Choroid plexus epithelial cell (primary cell): ENCODE results near the gene NCKAP5.

Source experiments
- DNase-seq: peaks from one replicate; pipeline ENCODE4 v3.0.0-alpha.2; 2010; ENCODE audit warnings: low read depth
- H3K4me3 ChIP-seq: 2 replicates; pipeline ENCODE4 v1.5.1; 2011; ENCODE audit warnings: low read depth, mild to moderate bottlenecking, control low read depth, low read length, moderate library complexity
- TF ChIP-seq, protein P1 (sequence below): conservative IDR thresholded peaks from 2 replicates; pipeline ENCODE4 v1.5.1; 2011; ENCODE audit warnings: low read depth, mild to moderate bottlenecking, control low read depth, inconsistent platforms, low read length, moderate library complexity

NCKAP5 gene

DNA sequence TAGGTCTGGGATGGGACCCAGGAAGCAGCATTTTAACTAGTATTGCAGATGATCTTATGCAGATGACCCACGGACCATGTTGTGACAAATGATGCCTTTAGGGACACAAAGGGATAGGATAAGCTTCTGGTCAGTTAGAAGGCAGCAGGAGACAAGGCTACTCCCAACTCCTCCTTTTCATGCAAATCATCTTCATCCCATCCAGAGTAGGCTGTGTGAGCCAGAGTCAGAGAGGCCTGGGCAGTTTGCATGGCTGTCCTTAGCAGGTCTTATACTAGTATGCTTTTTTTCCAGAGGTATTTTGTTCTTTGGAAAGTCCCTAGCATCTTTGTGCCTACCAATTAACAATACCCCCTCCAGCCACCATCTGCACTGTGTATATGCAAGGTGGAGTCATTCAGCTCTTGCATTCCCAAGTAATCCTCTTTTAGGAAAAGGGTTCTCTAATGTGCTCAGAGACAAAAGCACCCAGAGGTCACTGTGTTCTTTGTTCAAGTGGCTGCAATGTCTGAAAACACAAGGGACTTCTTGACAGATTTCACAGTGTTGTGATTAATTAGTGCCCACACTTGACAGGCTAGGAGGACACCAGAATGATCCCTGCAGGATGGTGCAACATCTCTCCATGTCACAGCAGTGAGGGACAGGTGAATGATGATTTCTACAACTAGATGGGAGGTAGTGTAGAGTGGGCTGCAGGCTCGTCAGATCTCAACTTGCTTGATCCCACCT, 225.8 kb downstream of the NCKAP5 start:
- DNase-seq: no peak
- no peak overlapping the region for H3K4me3 ChIP-seq
- TF ChIP-seq, protein P1, sequence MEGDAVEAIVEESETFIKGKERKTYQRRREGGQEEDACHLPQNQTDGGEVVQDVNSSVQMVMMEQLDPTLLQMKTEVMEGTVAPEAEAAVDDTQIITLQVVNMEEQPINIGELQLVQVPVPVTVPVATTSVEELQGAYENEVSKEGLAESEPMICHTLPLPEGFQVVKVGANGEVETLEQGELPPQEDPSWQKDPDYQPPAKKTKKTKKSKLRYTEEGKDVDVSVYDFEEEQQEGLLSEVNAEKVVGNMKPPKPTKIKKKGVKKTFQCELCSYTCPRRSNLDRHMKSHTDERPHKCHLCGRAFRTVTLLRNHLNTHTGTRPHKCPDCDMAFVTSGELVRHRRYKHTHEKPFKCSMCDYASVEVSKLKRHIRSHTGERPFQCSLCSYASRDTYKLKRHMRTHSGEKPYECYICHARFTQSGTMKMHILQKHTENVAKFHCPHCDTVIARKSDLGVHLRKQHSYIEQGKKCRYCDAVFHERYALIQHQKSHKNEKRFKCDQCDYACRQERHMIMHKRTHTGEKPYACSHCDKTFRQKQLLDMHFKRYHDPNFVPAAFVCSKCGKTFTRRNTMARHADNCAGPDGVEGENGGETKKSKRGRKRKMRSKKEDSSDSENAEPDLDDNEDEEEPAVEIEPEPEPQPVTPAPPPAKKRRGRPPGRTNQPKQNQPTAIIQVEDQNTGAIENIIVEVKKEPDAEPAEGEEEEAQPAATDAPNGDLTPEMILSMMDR: no peak

DNA sequence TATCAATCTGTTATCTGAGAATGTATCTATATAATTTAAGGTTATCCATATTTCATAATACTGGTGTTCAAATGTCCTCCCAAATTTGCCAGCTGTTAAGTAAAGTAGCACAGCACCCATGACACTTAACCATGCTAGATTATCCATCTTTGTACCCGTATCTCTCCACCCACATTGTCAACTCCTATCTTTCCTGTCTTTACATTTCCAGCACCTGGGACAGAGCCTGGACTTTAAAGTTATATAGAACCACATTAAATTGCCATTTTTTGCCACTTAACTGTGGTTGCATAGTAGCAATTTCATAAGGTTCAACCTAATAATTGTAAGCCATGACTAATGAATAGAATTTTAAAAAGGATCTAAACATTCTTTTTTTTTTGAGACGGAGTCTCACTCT, 226.7 kb downstream of the NCKAP5 start:
- no peak overlapping the region for H3K4me3 ChIP-seq
- TF ChIP-seq, protein P1: no peak
- no peak for DNase-seq

DNA sequence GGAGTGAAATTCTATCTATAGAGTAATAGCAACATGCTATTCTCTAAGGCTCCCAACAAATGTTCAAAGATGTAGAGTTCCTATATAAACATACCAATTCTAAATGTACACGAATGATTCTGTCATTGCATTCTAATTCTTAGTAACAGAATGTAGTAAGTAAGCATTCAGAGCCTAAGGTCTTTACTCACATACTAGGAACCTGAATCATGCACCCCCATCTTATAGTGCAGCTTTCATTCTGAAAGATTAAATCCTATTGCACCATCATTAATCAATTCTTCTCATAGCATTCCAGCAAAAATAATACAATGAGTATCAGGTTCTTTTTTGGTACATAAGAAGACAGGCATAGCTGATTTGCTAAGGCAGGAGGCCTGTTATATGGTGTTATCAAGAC, 230.0 kb downstream of the NCKAP5 start:
- TF ChIP-seq, protein P1: no peak

DNA sequence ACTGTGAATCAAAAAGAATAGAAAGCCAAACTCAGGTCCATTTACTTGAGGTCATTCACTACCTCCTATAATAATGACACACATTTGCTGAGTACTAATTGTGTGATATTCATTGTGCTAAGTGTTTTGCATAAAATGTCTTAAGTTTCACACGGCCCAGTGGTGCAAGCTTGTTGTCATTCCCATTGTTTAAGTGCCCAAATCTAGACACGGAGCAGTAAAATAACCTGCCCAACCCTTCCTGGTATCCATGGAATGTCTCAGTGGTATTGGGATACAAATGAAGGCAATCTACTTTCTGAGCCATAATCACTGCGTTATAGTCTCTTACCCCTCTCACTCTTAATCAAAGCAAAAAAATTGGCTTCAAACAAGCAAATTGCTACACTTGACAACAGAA, 233.3 kb downstream of the NCKAP5 start:
- TF ChIP-seq, protein P1: no peak
- no peak for DNase-seq
- no peak overlapping the region for H3K4me3 ChIP-seq

More for the DNA sequence above, 230.0 kb downstream of the NCKAP5 start:
- H3K4me3 ChIP-seq: no peak overlapping the region
- DNase-seq: no peak

DNA sequence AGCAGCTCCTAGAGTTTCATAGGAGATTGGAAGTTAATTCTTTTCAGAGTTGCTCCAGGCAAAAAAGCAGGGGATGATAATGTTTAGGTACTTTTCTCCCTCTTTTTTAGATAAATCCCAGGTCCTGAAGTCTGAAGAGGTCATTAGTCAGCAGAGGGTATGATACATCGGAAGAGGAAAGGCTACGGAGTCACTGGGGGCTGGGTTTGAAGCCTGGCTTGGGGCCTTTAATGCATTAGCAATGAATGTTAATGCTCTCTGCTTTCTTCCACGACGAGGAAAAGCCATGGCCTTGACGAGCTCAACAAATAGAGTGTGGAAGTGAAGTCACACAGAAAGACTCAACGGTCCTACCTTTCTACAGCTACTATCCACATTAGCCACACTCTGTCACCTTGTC, 235.1 kb downstream of the NCKAP5 start:
- no peak overlapping the region for H3K4me3 ChIP-seq
- DNase-seq: no peak
- TF ChIP-seq, protein P1: no peak

DNA sequence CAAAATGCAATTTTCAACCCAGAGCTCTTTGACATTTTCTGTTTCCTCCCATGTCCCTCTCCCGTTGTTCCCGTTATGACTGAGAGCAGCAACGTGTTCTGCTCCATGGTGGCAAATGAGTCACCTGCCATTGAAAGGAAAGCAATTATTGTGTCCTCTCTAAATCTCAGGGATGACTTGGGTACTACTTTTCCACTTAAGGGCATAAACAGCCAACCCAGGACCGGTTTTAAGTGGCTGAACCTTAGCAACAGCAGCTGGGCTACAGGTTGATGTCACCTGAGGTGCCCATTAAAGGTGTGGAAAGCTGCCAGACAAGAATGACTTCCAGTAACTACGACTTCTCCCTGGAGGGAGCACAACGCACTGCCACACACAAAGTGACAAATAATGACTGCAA, 236.8 kb downstream of the NCKAP5 start:
- H3K4me3 ChIP-seq: no peak overlapping the region
- DNase-seq: no peak
- TF ChIP-seq, protein P1: no peak
